Smooth muscle cell (in vitro differentiated cells): ENCODE measurements around the gene KCNJ6. TPM values are rescaled to one million over a fixed set of nuclear protein-coding genes. Genes with fewer than 3 reads are reported as not detected.

Source experiments
- DNase-seq: peaks from one replicate; lab custom pipeline; 2025; ENCODE audit not compliant: unreplicated experiment; lab: John Stamatoyannopoulos, UW
- H2AFZ ChIP-seq: fragments of 200-600 bp; sonication (generic); 2 replicates; pipeline ENCODE4 v1.6.0; 2016; ENCODE audit warnings: antibody characterized with exemption, low read depth, mild to moderate bottlenecking
- H3F3A ChIP-seq: fragments of 200-600 bp; sonication (generic); 2 replicates; pipeline ENCODE4 v1.6.0; 2017; ENCODE audit warnings: antibody characterized with exemption, low read depth
- H3K27ac ChIP-seq: fragments of 200-600 bp; sonication (generic); 2 replicates; pipeline ENCODE4 v1.5.1; 2016; ENCODE audit warnings: low read depth, mild to moderate bottlenecking
- H3K27me3 ChIP-seq: fragments of 200-600 bp; sonication (generic); 2 replicates; pipeline ENCODE4 v1.6.1; 2016; ENCODE audit warnings: low read depth, mild to moderate bottlenecking
- H3K36me3 ChIP-seq: fragments of 200-600 bp; sonication (generic); 2 replicates; pipeline ENCODE4 v1.5.1; 2016; ENCODE audit warnings: low read depth
- H3K4me1 ChIP-seq: fragments of 200-600 bp; sonication (generic); 2 replicates; pipeline ENCODE4 v1.5.1; 2016; ENCODE audit warnings: low read depth
- H3K4me2 ChIP-seq: fragments of 200-600 bp; sonication (generic); 2 replicates; pipeline ENCODE4 v1.6.0; 2016; ENCODE audit warnings: mild to moderate bottlenecking
- H3K4me3 ChIP-seq: fragments of 200-600 bp; sonication (generic); 2 replicates; pipeline ENCODE4 v1.5.1; 2016; ENCODE audit warnings: mild to moderate bottlenecking
- H3K79me2 ChIP-seq: fragments of 200-600 bp; sonication (generic); 2 replicates; pipeline ENCODE4 v1.6.0; 2016; ENCODE audit warnings: low read depth, mild to moderate bottlenecking
- H3K9ac ChIP-seq: fragments of 200-600 bp; sonication (generic); 2 replicates; pipeline ENCODE4 v1.6.0; 2016; ENCODE audit warnings: low read depth
- H3K9me3 ChIP-seq: fragments of 200-600 bp; sonication (generic); replicated peaks from 2 replicates; pipeline ENCODE4 v1.5.1; 2016; ENCODE audit warnings: low read depth
- H4K20me1 ChIP-seq: fragments of 200-600 bp; sonication (generic); 2 replicates; pipeline ENCODE4 v1.6.0; 2016; ENCODE audit warnings: low read depth
- WGBS: methylation state at CpG from one replicate; pipeline ENCODE4 v1.1.7; 2016; ENCODE audit warnings: low lambda C conversion rate; 5-methylcytosine and 5-hydroxymethylcytosine counted together
- polyA plus RNA-seq: library from polyadenylated mRNA; unstranded; fragments of >200 nt; fragmentation: Nextera tagmentation; extraction: Ambion mirVana; gene quantifications from 2 replicates; pipeline ENCODE4 v1.2.1, GENCODE V29; 2016
- total RNA-seq: library from RNA; depleted of rRNA; stranded (reverse); fragments of >200 nt; gene quantifications from 2 replicates; pipeline ENCODE4 v1.2.3, GENCODE V29; 2014
- TF ChIP-seq, protein P1 (sequence below): fragments of 200-600 bp; sonication (generic); IDR thresholded peaks from 2 replicates; pipeline ENCODE4 v1.5.1; 2017; ENCODE audit warnings: borderline replicate concordance, mild to moderate bottlenecking, antibody characterized with exemption; ENCODE audit not compliant: insufficient read depth, poor library complexity, severe bottlenecking

KCNJ6 gene
- total and polyA plus RNA-seq, 2 experiments from 2014 or later: 0.15 to 0.27 TPM

DNA sequence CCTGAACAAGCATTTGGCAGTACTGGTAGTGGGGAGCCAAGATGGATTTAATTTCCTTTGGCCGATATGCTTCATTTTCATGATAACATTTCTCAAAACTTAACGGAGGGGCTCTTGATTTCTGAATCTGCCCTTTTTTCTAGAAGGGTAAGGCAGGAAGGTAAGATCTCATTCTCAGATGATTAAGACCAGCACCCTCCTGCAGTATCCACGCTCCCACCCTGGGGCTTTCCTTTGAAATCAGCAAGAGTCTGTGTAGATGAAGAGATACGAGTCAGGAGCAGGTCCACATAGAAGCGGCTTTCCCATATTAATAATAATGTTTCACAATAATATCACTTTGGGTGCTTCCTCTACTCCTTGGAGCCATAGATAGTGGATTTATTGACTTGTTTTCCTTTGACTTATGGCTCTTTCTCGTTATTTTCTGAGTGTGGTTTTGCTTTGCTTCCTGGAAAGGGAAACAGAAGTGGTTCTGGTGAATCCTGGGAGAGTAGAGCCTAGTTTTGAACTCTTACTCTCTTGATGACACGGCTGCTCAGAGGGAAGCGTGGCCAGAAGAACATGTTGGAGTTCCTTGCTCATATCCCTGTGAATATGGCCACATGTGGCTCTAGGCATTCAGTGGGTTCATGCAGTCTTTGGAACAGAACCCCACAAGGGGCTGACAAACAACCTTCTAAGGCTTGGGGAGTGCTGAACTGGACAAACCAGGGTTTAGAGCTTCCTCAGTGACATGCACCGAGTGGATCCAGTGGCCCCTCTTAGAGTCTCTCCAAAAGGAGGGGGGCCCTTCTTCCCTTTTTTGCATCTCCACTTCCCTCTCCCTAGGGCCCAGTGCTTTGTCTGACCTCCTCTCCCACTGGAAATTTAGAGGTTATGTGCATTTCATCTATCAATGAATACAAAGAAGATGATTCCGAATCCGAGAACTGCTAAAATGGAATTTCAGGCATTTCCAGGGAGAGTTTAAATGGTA is 354.0 kb downstream of the KCNJ6 start:
- Histone ChIP-seq H3K27ac (no peak overlapping the region), H3K9me3 (no peaks in the 10 kb centered on the region), H4K20me1 (no peaks in the 10 kb centered on the region), H3K36me3 (no peaks in the 10 kb centered on the region), H3K4me1 (peaks cover 8% of the 10 kb centered on the region), H2AFZ (no peak overlapping the region), H3K4me3 (no peak overlapping the region), H3K27me3 (no peaks in the 10 kb centered on the region), H3K79me2 (no peaks in the 10 kb centered on the region), H3F3A (no peaks in the 10 kb centered on the region), H3K9ac (no peak overlapping the region), H3K4me2 (no peak overlapping the region)
- no peak for DNase-seq
- TF ChIP-seq, protein P1, sequence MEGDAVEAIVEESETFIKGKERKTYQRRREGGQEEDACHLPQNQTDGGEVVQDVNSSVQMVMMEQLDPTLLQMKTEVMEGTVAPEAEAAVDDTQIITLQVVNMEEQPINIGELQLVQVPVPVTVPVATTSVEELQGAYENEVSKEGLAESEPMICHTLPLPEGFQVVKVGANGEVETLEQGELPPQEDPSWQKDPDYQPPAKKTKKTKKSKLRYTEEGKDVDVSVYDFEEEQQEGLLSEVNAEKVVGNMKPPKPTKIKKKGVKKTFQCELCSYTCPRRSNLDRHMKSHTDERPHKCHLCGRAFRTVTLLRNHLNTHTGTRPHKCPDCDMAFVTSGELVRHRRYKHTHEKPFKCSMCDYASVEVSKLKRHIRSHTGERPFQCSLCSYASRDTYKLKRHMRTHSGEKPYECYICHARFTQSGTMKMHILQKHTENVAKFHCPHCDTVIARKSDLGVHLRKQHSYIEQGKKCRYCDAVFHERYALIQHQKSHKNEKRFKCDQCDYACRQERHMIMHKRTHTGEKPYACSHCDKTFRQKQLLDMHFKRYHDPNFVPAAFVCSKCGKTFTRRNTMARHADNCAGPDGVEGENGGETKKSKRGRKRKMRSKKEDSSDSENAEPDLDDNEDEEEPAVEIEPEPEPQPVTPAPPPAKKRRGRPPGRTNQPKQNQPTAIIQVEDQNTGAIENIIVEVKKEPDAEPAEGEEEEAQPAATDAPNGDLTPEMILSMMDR: no peak
- WGBS: 88% methylated on average over 11 of the region's 11 CpGs

- Histone ChIP-seq H3K27ac (no peak overlapping the region), H3K36me3 (no peaks in the 10 kb centered on the region), H3K79me2 (no peaks in the 10 kb centered on the region), H2AFZ (no peak overlapping the region), H3K27me3 (no peaks in the 10 kb centered on the region), H3F3A (no peaks in the 10 kb centered on the region), H4K20me1 (no peaks in the 10 kb centered on the region), H3K4me3 (no peak overlapping the region), H3K4me2 (no peak overlapping the region), H3K4me1 (peaks cover 8% of the 10 kb centered on the region), H3K9me3 (no peaks in the 10 kb centered on the region), H3K9ac (no peak overlapping the region)
- no peak for DNase-seq
- WGBS: 97% methylated on average over 7 of the region's 7 CpGs
- TF ChIP-seq, protein P1: no peak
Observed at GRCh38 chr21:37561506-37561905, 354.8 kb downstream of the KCNJ6 start.

GRCh38 chr21:37560385-37560784 is 355.9 kb downstream of the KCNJ6 start:
- Histone ChIP-seq H3K4me3 (no peak overlapping the region), H3K9me3 (no peaks in the 10 kb centered on the region), H3K36me3 (no peaks in the 10 kb centered on the region), H3F3A (no peaks in the 10 kb centered on the region), H3K27ac (no peak overlapping the region), H3K4me1 (peaks cover 7% of the 10 kb centered on the region), H3K9ac (no peak overlapping the region), H2AFZ (no peak overlapping the region), H4K20me1 (no peaks in the 10 kb centered on the region), H3K79me2 (no peaks in the 10 kb centered on the region), H3K27me3 (no peaks in the 10 kb centered on the region), H3K4me2 (no peak overlapping the region)
- TF ChIP-seq, protein P1: no peak
- WGBS: 95% methylated on average over 5 of the region's 5 CpGs
- no peak for DNase-seq
